Adrenal gland (tissue), 12 donors: ENCODE data around the gene PAQR9. TPM values are rescaled to one million over a fixed set of nuclear protein-coding genes. Genes with fewer than 3 reads are reported as not detected.

Source experiments
- DNase-seq, 7 donors: peaks; one replicate each; pipeline ENCODE4 v3.0.0-alpha.2; 2019 to 2020
- H3K27ac ChIP-seq, 5 donors: fragments of 200-600 bp; sonication (generic) in 4 of 5; 1 replicate in 3 of 5; 2 replicates in 2 of 5; pipeline versions ENCODE4 v1.5.1 to v1.8.0; 2016 to 2020; ENCODE audit warnings: mild to moderate bottlenecking in 1 of 5
- H3K27me3 ChIP-seq: fragments of 200-600 bp; 2 replicates; pipeline ENCODE4 v1.8.0; 2021
- H3K36me3 ChIP-seq, 2 donors: fragments of 200-600 bp; replicated peaks in 1 of 2; 1 replicate in 1 of 2; 2 replicates in 1 of 2; pipeline versions ENCODE4 v1.5.1 to v1.8.0; 2018 to 2022
- H3K4me1 ChIP-seq, 2 donors: fragments of 200-600 bp; replicated peaks in 1 of 2; 1 replicate in 1 of 2; 2 replicates in 1 of 2; pipeline versions ENCODE4 v1.5.1 to v1.8.0; 2018 to 2021
- H3K4me3 ChIP-seq, 4 donors: fragments of 200-600 bp; sonication (generic) in 3 of 4; one replicate each; pipeline ENCODE4 v1.5.1; 2016 to 2018
- H3K9me3 ChIP-seq, 3 donors: fragments of 200-600 bp; sonication (generic) in 1 of 3; replicated peaks in 1 of 3; 1 replicate in 2 of 3; 2 replicates in 1 of 3; pipeline versions ENCODE4 v1.5.1 to v1.8.0; 2016 to 2021
- CTCF ChIP-seq, 6 experiments: fragments of 450-650 bp in 4 of 6; fragments of 200-600 bp in 2 of 6; sonication (generic) in 1 of 6; IDR thresholded peaks; 1 replicate in 5 of 6; 2 replicates in 1 of 6; pipeline versions ENCODE4 v1.5.1 to v1.8.0; 2016 to 2021; ENCODE audit warnings: antibody characterized with exemption in 6 of 6, mild to moderate bottlenecking in 2 of 6, moderate library complexity in 1 of 6
- POLR2A ChIP-seq, 2 donors: fragments of 450-650 bp; IDR thresholded peaks; one replicate each; pipeline ENCODE4 v1.6.1; 2017; ENCODE audit warnings: antibody characterized with exemption in 2 of 2, mild to moderate bottlenecking in 2 of 2, moderate library complexity in 1 of 2
- WGBS, 4 donors: extraction: QIAGEN DNeasy Blood & Tissue Kit in 2 of 4; methylation state at CpG; one replicate each; pipeline versions ENCODE4 v1.1.5 to v1.1.7; 2013 to 2017; 5-methylcytosine and 5-hydroxymethylcytosine counted together
- intact Hi-C, 2 donors: fragments of 100-400 bp; cut with DNase I; formaldehyde crosslinking; loops; one replicate each; pipeline versions ENCODE4 v1.14.1 to v1.15.0; 2022 to 2023
- polyA plus RNA-seq, 3 donors: library from polyadenylated mRNA; stranded (reverse); fragments of 200-250 nt in 2 of 3; fragments of 350-450 nt in 1 of 3; fragmentation: Illumina TruSeq in 1 of 3; extraction: RNeasy Lipid Tissue Mini Kit (QIAGEN cat#74804) in 1 of 3; gene quantifications; one replicate each; pipeline ENCODE4 v1.2.3, GENCODE V29; 2013 to 2014
- total RNA-seq, 9 donors: library from RNA; depleted of rRNA in 4 of 9; stranded (reverse); fragments of >200 nt in 4 of 9; fragments of 120-200 nt in 1 of 9; fragmentation: NEBNext Ultra II Directional in 1 of 9; extraction: Animal tissue kit (Norgen Biotek cat#: 25700) in 1 of 9; gene quantifications; one replicate each; pipeline versions ENCODE4 v1.1.0 to v1.2.4, GENCODE V29; 2013 to 2023
- donor health status: healthy with polysubstance abuse.
- donor health status: Bipolar disorder and iron deficiency.
- donor health status: DM: yes; HTN: yes; CAD: no.
- donor health status: DM: no; HTN: no; CAD: no.
- donor health status: DM: no; HTN: no; CAD: no.
- donor health status: DM: yes; HTN: yes; CAD: no.

The PAQR9 gene
- total and polyA plus RNA-seq, 12 donors, result 0.13 to 3.7 (median 0.20) TPM; not detected in 6

- no peak overlapping the region for H3K27ac ChIP-seq
- TF ChIP-seq POLR2A (IDR thresholded peaks at IDR 0.05) (no peak), CTCF (IDR thresholded peaks at IDR 0.05) (no peak)
- no peaks in the 10 kb centered on the region for H3K9me3 ChIP-seq
- no peaks in the 10 kb centered on the region for H3K4me1 ChIP-seq
- H3K27me3 ChIP-seq, result peaks cover 5% of the 10 kb centered on the region
- no peak for DNase-seq
- no peak overlapping the region for H3K4me3 ChIP-seq
- WGBS, 4 donors, result 72 to 86% (median 80%) methylated on average over 4 of the region's 4 CpGs
- H3K36me3 ChIP-seq, result no peaks in the 10 kb centered on the region
- intact Hi-C loops, result no loop called here
These were observed 5.0 kb upstream of the PAQR9 start for GRCh38 chr3:142968319-142969025.

- Histone ChIP-seq H3K27me3 (peaks cover 19% of the 10 kb centered on the region), H3K4me3 (no peak overlapping the region), H3K27ac (no peak overlapping the region), H3K4me1 (no peaks in the 10 kb centered on the region), H3K9me3 (no peaks in the 10 kb centered on the region), H3K36me3 (no peaks in the 10 kb centered on the region)
- 85 to 92% (median 91%) methylated on average over 2 of the region's 2 CpGs for WGBS, 4 donors
- intact Hi-C loops, result no loop called here
- no peak for DNase-seq
- TF ChIP-seq POLR2A (IDR thresholded peaks at IDR 0.05), result no peak
- TF ChIP-seq CTCF (IDR thresholded peaks at IDR 0.05), result no peak
These were observed 3.3 kb upstream of the PAQR9 start for GRCh38 chr3:142966808-142967207.

- WGBS, 4 donors, result 77 to 95% (median 85%) methylated on average over 3 of the region's 3 CpGs
- DNase-seq, result no peak
- H3K4me1 ChIP-seq, result no peaks in the 10 kb centered on the region
- H3K27me3 ChIP-seq, result peaks cover 19% of the 10 kb centered on the region
- TF ChIP-seq CTCF (IDR thresholded peaks at IDR 0.05) (no peak), POLR2A (IDR thresholded peaks at IDR 0.05) (no peak)
- no peak overlapping the region for H3K27ac ChIP-seq
- intact Hi-C loops, result no loop called here
- no peaks in the 10 kb centered on the region for H3K36me3 ChIP-seq
- no peaks in the 10 kb centered on the region for H3K9me3 ChIP-seq
- H3K4me3 ChIP-seq, result no peak overlapping the region
These were observed 2.1 kb upstream of the PAQR9 start for GRCh38 chr3:142965581-142965980.

GRCh38 chr3:142963234-142963515, 299 bp downstream of the PAQR9 start:
- Histone ChIP-seq H3K27me3 (peaks cover 19% of the 10 kb centered on the region), H3K4me1 (peaks cover 0 to 5% of the 10 kb centered on the region in 2 donors), H3K9me3 (no peaks in the 10 kb centered on the region), H3K27ac (no peak overlapping the region), H3K36me3 (no peaks in the 10 kb centered on the region), H3K4me3 (peak overlapping the region in 1 of 4 donors; percentile 56)
- no peak for DNase-seq
- TF ChIP-seq CTCF (IDR thresholded peaks at IDR 0.05), result no peak
- no peak for TF ChIP-seq POLR2A (IDR thresholded peaks at IDR 0.05)
- WGBS, 4 donors, result 0 to 2% (median 0%) methylated on average over 7 to 35 of the region's 35 CpGs
- intact Hi-C loops, result no loop called here
